ENCODE measurements around the gene TTC33.

The TTC33 gene

DNA sequence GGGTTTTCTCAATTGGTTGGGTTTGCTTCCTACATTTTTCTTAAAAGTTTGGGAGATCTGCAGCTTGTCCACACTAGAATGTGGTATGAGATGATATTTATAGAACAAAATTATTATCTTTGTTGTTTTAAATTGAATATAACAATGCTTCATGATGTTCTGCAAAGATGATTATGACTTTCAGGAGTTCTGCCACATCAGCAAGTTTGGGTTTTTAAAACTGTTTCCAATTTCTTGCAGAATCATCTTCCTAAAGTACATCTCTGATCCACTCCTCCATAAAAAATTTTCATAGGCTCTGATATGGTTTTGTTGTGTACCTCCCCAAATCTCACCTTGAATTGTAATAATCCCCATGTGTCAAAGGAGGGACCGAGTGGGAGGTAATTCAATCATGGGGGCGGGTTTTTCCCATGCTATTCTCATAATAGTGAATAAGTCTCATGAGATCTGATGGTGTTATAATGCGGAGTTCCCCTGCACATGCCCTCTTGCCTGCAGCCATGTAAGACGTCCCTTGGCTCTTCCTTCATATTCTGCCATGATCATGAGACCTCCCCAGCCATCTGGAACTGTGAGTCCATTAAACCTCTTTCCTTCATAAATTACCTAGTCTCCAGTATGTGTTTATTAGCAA lies 195.2 kb downstream of the TTC33 start:
- no peaks in the 10 kb centered on the region for H3K36me3 ChIP-seq (ENCODE audit: control insufficient read depth in 1 of 2, insufficient read depth in 2 of 2, low read length in 2 of 2)
- H3K4me3 ChIP-seq (ENCODE audit: low read depth in 1 of 2, low read length in 2 of 2), result no peak overlapping the region
- no peaks in the 10 kb centered on the region for H3K9me3 ChIP-seq (ENCODE audit: control insufficient read depth in 1 of 2, low read length in 2 of 2)
- no peaks in the 10 kb centered on the region for H3K27me3 ChIP-seq (ENCODE audit: control insufficient read depth in 1 of 2, insufficient read depth in 2 of 2, low read length in 2 of 2)
- H3K27ac ChIP-seq (ENCODE audit: low read depth, low read length), result no peak overlapping the region
- H3K4me1 ChIP-seq (ENCODE audit: control insufficient read depth in 1 of 2, insufficient read depth in 2 of 2, low read length in 2 of 2), result no peaks in the 10 kb centered on the region
- H3K9ac ChIP-seq (ENCODE audit: low read depth in 1 of 2, low read length in 2 of 2), result no peak overlapping the region

DNA sequence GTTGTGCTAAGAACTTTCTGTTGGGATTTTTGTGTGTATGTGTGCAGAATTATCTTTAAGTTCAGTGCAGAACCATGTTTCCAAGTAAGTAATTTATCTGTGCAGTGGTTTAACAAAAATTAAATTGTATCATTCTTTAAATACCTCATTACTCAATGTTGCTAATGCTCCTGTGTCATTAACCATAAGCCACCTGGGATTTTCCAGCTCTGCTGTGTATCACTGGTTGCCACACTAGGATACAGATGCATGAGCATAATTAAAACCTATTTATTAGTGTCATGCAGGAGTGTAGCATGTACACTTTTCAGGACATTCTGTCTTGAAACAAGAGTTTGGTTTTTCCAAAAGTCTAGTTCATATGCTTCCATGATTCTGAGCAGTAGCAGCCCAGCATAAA lies 196.5 kb downstream of the TTC33 start:
- Histone ChIP-seq H3K36me3 (ENCODE audit: control insufficient read depth in 1 of 2, insufficient read depth in 2 of 2, low read length in 2 of 2) (no peaks in the 10 kb centered on the region), H3K4me1 (ENCODE audit: control insufficient read depth in 1 of 2, insufficient read depth in 2 of 2, low read length in 2 of 2) (peaks cover 5 to 8% of the 10 kb centered on the region in 2 donors), H3K9me3 (ENCODE audit: control insufficient read depth in 1 of 2, low read length in 2 of 2) (no peaks in the 10 kb centered on the region), H3K9ac (ENCODE audit: low read depth in 1 of 2, low read length in 2 of 2) (no peak overlapping the region), H3K27ac (ENCODE audit: low read depth, low read length) (no peak overlapping the region), H3K27me3 (ENCODE audit: control insufficient read depth in 1 of 2, insufficient read depth in 2 of 2, low read length in 2 of 2) (no peaks in the 10 kb centered on the region), H3K4me3 (ENCODE audit: low read depth in 1 of 2, low read length in 2 of 2) (no peak overlapping the region)

DNA sequence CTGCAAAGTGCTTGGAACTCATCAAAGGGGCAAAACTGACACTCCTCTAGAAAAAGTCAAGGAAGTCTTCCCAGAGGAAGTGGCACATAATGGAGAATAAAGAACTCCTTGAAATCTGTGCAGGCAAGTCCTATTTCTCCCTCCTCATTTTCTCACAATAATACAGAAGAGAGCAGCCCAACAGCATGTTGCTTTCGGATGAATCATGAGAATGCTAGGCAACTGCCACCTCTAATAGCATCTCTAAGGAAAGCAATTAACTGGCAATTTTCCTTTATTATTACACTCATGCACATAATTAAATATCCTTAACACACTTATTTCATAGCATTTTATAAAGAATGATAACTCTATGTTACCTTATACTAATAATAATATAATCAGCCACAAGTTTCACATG lies 198.3 kb downstream of the TTC33 start:
- no peaks in the 10 kb centered on the region for H3K36me3 ChIP-seq (ENCODE audit: control insufficient read depth in 1 of 2, insufficient read depth in 2 of 2, low read length in 2 of 2)
- H3K4me3 ChIP-seq (ENCODE audit: low read depth in 1 of 2, low read length in 2 of 2), result no peak overlapping the region
- no peaks in the 10 kb centered on the region for H3K9me3 ChIP-seq (ENCODE audit: control insufficient read depth in 1 of 2, low read length in 2 of 2)
- no peak overlapping the region for H3K9ac ChIP-seq (ENCODE audit: low read depth in 1 of 2, low read length in 2 of 2)
- no peaks in the 10 kb centered on the region for H3K27me3 ChIP-seq (ENCODE audit: control insufficient read depth in 1 of 2, insufficient read depth in 2 of 2, low read length in 2 of 2)
- H3K4me1 ChIP-seq (ENCODE audit: control insufficient read depth in 1 of 2, insufficient read depth in 2 of 2, low read length in 2 of 2), result peaks cover 10 to 17% of the 10 kb centered on the region in 2 donors
- H3K27ac ChIP-seq (ENCODE audit: low read depth, low read length), result no peak overlapping the region

DNA sequence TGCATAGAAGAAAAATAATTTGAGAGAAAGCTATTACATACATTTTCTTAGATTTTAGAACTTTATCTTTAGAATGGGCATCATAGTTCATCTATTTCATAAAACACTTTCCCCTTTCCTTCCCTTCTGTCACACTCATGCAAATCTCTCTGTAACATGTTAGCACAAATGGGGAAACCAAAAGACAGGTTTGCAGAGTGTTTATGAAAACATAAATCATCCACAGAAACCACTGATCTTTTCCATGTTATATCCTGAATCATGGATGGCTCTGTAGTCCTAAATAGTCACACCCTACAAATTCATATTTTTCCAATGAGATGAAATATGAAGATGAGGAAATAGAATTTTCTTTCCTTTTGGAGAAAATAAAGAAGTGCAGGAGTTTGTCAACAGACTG lies 198.9 kb downstream of the TTC33 start:
- no peak overlapping the region for H3K27ac ChIP-seq (ENCODE audit: low read depth, low read length)
- H3K27me3 ChIP-seq (ENCODE audit: control insufficient read depth in 1 of 2, insufficient read depth in 2 of 2, low read length in 2 of 2), result no peaks in the 10 kb centered on the region
- no peaks in the 10 kb centered on the region for H3K9me3 ChIP-seq (ENCODE audit: control insufficient read depth in 1 of 2, low read length in 2 of 2)
- no peak overlapping the region for H3K4me3 ChIP-seq (ENCODE audit: low read depth in 1 of 2, low read length in 2 of 2)
- H3K4me1 ChIP-seq (ENCODE audit: control insufficient read depth in 1 of 2, insufficient read depth in 2 of 2, low read length in 2 of 2), result peaks cover 10 to 17% of the 10 kb centered on the region in 2 donors
- no peak overlapping the region for H3K9ac ChIP-seq (ENCODE audit: low read depth in 1 of 2, low read length in 2 of 2)
- H3K36me3 ChIP-seq (ENCODE audit: control insufficient read depth in 1 of 2, insufficient read depth in 2 of 2, low read length in 2 of 2), result no peaks in the 10 kb centered on the region

DNA sequence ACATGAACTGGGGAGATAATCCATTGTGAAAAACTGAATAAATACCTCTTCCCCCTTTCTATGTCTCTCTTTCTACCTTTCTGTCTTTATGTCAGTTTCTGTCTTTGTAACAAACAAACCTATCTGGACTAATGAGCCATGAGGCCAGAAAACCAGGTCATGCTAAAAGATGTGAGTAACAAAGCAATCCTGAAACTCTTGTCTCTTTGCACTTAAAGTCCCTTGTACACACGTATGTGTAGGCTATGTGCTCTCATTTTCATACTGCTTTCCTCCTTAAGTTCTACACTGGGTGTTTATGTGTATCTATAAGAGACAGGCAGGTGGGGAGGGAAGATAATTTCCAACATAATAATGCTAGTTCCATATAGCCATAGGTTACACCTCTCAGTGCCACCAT lies 199.9 kb downstream of the TTC33 start:
- no peak overlapping the region for H3K27ac ChIP-seq (ENCODE audit: low read depth, low read length)
- no peak overlapping the region for H3K9ac ChIP-seq (ENCODE audit: low read depth in 1 of 2, low read length in 2 of 2)
- no peaks in the 10 kb centered on the region for H3K27me3 ChIP-seq (ENCODE audit: control insufficient read depth in 1 of 2, insufficient read depth in 2 of 2, low read length in 2 of 2)
- H3K9me3 ChIP-seq (ENCODE audit: control insufficient read depth in 1 of 2, low read length in 2 of 2), result no peaks in the 10 kb centered on the region
- H3K36me3 ChIP-seq (ENCODE audit: control insufficient read depth in 1 of 2, insufficient read depth in 2 of 2, low read length in 2 of 2), result no peaks in the 10 kb centered on the region
- no peak overlapping the region for H3K4me3 ChIP-seq (ENCODE audit: low read depth in 1 of 2, low read length in 2 of 2)
- peaks cover 10 to 17% of the 10 kb centered on the region in 2 donors for H3K4me1 ChIP-seq (ENCODE audit: control insufficient read depth in 1 of 2, insufficient read depth in 2 of 2, low read length in 2 of 2)

DNA sequence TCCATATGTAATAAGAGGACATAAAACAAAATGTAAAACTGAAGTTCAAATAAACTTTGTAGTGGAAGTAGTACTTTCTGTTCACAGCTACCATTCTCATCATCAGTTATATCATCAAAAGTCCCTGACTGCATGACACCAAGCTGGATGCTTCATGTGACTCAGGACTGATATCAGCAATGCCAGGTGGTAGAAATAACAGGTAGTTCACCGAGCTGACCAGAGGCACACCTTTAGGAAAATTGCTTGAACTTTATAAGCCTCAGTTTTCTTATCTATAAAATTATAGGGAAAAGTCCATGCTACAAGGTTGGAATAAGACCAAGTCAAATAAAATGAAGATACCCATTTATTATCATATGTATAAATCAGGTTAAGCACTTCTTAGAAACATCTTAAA lies 200.9 kb downstream of the TTC33 start:
- no peaks in the 10 kb centered on the region for H3K36me3 ChIP-seq (ENCODE audit: control insufficient read depth in 1 of 2, insufficient read depth in 2 of 2, low read length in 2 of 2)
- H3K9ac ChIP-seq (ENCODE audit: low read depth in 1 of 2, low read length in 2 of 2), result no peak overlapping the region
- H3K4me1 ChIP-seq (ENCODE audit: control insufficient read depth in 1 of 2, insufficient read depth in 2 of 2, low read length in 2 of 2), result peaks cover 10 to 17% of the 10 kb centered on the region in 2 donors
- H3K9me3 ChIP-seq (ENCODE audit: control insufficient read depth in 1 of 2, low read length in 2 of 2), result no peaks in the 10 kb centered on the region
- H3K27me3 ChIP-seq (ENCODE audit: control insufficient read depth in 1 of 2, insufficient read depth in 2 of 2, low read length in 2 of 2), result no peaks in the 10 kb centered on the region
- H3K4me3 ChIP-seq (ENCODE audit: low read depth in 1 of 2, low read length in 2 of 2), result no peak overlapping the region
- H3K27ac ChIP-seq (ENCODE audit: low read depth, low read length), result no peak overlapping the region

DNA sequence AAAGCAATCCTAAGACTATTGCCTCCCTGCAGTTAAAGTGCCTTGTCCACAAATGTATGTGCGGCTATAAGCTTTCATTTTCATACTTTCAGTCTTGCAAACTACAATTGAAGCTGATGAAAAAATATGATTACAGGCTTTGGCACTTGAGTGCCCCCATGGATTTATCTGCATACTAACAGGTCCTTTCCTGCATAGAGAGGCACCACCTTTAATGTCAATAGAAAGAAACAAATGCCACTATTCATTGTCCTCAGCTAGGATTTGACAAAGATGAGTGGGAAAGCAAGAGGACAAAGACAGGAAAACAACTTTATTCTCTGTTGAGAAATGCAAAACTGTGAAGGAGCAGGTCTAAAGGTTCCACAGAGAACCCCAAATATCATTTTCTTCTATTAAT lies 201.7 kb downstream of the TTC33 start:
- Histone ChIP-seq H3K4me1 (ENCODE audit: control insufficient read depth in 1 of 2, insufficient read depth in 2 of 2, low read length in 2 of 2) (peaks cover 10 to 17% of the 10 kb centered on the region in 2 donors), H3K27me3 (ENCODE audit: control insufficient read depth in 1 of 2, insufficient read depth in 2 of 2, low read length in 2 of 2) (no peaks in the 10 kb centered on the region), H3K9ac (ENCODE audit: low read depth in 1 of 2, low read length in 2 of 2) (no peak overlapping the region), H3K9me3 (ENCODE audit: control insufficient read depth in 1 of 2, low read length in 2 of 2) (no peaks in the 10 kb centered on the region), H3K27ac (ENCODE audit: low read depth, low read length) (no peak overlapping the region), H3K4me3 (ENCODE audit: low read depth in 1 of 2, low read length in 2 of 2) (no peak overlapping the region), H3K36me3 (ENCODE audit: control insufficient read depth in 1 of 2, insufficient read depth in 2 of 2, low read length in 2 of 2) (no peaks in the 10 kb centered on the region)

DNA sequence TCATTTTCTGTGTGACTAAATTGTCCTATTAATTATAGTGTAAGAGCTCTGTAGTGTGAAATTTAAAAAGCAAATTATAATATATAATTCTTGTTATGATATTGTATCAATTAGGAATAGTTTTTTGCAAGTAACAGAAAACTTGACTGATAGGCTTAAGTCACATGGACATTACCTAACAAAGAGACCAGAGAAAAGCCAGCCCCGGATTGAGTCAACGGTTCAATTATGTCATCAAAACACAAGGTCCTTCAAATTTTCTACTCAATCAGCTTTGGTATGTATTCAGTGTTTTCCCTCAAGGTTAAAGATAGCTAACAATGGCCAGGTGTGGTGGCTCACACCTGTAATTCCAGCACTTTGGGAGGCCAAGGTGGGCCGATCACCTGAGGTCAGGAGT lies 202.8 kb downstream of the TTC33 start:
- H3K27ac ChIP-seq (ENCODE audit: low read depth, low read length), result no peak overlapping the region
- no peaks in the 10 kb centered on the region for H3K27me3 ChIP-seq (ENCODE audit: control insufficient read depth in 1 of 2, insufficient read depth in 2 of 2, low read length in 2 of 2)
- H3K4me1 ChIP-seq (ENCODE audit: control insufficient read depth in 1 of 2, insufficient read depth in 2 of 2, low read length in 2 of 2), result peaks cover 10 to 17% of the 10 kb centered on the region in 2 donors
- no peak overlapping the region for H3K4me3 ChIP-seq (ENCODE audit: low read depth in 1 of 2, low read length in 2 of 2)
- no peaks in the 10 kb centered on the region for H3K9me3 ChIP-seq (ENCODE audit: control insufficient read depth in 1 of 2, low read length in 2 of 2)
- H3K9ac ChIP-seq (ENCODE audit: low read depth in 1 of 2, low read length in 2 of 2), result no peak overlapping the region
- H3K36me3 ChIP-seq (ENCODE audit: control insufficient read depth in 1 of 2, insufficient read depth in 2 of 2, low read length in 2 of 2), result no peaks in the 10 kb centered on the region

DNA sequence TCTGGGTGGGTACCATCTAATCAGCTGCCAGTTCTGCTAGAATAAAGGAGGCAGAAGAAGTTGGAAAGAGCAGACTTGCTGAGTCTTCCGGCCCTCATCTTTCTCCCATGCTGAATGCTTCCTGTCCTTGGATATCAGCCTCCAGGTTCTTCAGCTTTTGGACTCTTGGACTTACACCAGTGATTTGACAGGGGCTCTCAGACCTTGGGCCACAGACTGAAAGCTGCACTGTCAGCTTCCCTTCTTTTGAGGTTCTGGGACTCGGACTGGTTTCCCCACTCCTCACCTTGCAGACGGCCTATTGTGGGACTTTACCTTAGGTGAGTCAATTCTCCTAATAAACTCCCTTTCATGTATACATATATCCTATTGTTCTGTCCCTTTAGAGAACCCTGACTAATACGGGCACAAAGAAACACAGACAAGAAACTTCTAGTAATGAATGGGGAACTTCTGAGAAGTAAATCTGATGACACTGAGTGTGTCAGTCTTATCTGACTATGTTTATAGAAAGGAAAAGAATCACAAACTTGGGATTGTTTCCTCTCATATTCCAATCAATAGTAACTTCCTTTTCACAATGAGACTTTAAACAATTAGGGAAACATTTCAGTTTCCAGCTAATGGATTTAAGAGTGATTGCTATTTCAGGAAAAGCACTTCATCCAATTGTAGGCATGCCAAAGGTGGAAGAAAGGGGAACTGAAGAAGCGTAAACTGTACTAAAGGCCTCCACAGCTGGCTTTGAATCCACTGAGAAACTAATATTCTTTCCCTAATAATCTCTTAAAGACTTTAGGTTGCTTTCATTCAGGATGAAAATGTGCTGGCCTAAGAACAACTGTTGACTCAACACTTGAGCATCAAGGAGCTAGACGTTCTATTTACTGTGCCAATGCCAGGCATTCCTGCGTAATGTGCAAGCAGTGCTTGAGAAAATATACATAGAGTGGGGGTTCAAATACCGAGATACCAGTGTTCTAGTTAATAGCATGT lies 204.0 kb downstream of the TTC33 start:
- H3K4me3 ChIP-seq (ENCODE audit: low read depth in 1 of 2, low read length in 2 of 2), result no peak overlapping the region
- no peaks in the 10 kb centered on the region for H3K36me3 ChIP-seq (ENCODE audit: control insufficient read depth in 1 of 2, insufficient read depth in 2 of 2, low read length in 2 of 2)
- H3K4me1 ChIP-seq (ENCODE audit: control insufficient read depth in 1 of 2, insufficient read depth in 2 of 2, low read length in 2 of 2), result peaks cover 10 to 22% of the 10 kb centered on the region in 2 donors
- H3K9me3 ChIP-seq (ENCODE audit: control insufficient read depth in 1 of 2, low read length in 2 of 2), result no peaks in the 10 kb centered on the region
- H3K9ac ChIP-seq (ENCODE audit: low read depth in 1 of 2, low read length in 2 of 2), result no peak overlapping the region
- H3K27me3 ChIP-seq (ENCODE audit: control insufficient read depth in 1 of 2, insufficient read depth in 2 of 2, low read length in 2 of 2), result no peaks in the 10 kb centered on the region
- no peak overlapping the region for H3K27ac ChIP-seq (ENCODE audit: low read depth, low read length)

DNA sequence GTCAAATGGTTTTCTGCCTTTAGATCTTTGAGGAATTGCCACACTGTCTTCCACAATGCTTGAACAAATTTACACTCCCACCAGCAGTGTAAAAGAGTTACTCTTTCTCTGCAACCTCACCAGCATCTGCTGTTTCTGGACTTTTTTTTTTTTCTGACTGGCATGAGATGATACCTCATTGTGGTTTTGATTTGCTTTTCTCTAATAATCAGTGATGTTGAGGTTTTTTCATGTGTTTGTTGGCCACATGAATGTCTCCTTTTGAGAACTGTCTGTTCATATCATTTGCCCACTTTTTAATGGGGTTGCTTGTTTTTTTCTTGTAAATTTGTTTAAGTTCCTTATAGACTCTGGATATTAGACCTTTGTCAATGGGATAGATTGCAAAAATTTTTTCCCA lies 205.3 kb downstream of the TTC33 start:
- Histone ChIP-seq H3K4me3 (ENCODE audit: low read depth in 1 of 2, low read length in 2 of 2) (no peak overlapping the region), H3K27ac (ENCODE audit: low read depth, low read length) (no peak overlapping the region), H3K4me1 (ENCODE audit: control insufficient read depth in 1 of 2, insufficient read depth in 2 of 2, low read length in 2 of 2) (peaks cover 10 to 22% of the 10 kb centered on the region in 2 donors), H3K36me3 (ENCODE audit: control insufficient read depth in 1 of 2, insufficient read depth in 2 of 2, low read length in 2 of 2) (no peaks in the 10 kb centered on the region), H3K9me3 (ENCODE audit: control insufficient read depth in 1 of 2, low read length in 2 of 2) (no peaks in the 10 kb centered on the region), H3K27me3 (ENCODE audit: control insufficient read depth in 1 of 2, insufficient read depth in 2 of 2, low read length in 2 of 2) (no peaks in the 10 kb centered on the region), H3K9ac (ENCODE audit: low read depth in 1 of 2, low read length in 2 of 2) (no peak overlapping the region)
